ENCODE data around the gene DHX9. TPM values are rescaled to one million over a fixed set of nuclear protein-coding genes. Genes with fewer than 3 reads are reported as not detected.

DHX9 gene
- total and polyA plus RNA-seq, 9 of the 15 experiments (the other 6 are each of a cell fraction or from before 2014, with no cell fraction given): 100 to 409 (median 294) TPM

- CTCF ChIA-PET (ENCODE audit: low intra/inter-chr PET ratio): no interaction called here
- TF ChIP-seq, protein P1, sequence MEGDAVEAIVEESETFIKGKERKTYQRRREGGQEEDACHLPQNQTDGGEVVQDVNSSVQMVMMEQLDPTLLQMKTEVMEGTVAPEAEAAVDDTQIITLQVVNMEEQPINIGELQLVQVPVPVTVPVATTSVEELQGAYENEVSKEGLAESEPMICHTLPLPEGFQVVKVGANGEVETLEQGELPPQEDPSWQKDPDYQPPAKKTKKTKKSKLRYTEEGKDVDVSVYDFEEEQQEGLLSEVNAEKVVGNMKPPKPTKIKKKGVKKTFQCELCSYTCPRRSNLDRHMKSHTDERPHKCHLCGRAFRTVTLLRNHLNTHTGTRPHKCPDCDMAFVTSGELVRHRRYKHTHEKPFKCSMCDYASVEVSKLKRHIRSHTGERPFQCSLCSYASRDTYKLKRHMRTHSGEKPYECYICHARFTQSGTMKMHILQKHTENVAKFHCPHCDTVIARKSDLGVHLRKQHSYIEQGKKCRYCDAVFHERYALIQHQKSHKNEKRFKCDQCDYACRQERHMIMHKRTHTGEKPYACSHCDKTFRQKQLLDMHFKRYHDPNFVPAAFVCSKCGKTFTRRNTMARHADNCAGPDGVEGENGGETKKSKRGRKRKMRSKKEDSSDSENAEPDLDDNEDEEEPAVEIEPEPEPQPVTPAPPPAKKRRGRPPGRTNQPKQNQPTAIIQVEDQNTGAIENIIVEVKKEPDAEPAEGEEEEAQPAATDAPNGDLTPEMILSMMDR (IDR thresholded peaks at IDR 0.05 in 2 of 3, conservative IDR thresholded peaks at IDR 0.05 in 1 of 3; ENCODE audit: insufficient read depth in 2 of 3, low read depth in 1 of 3, low read length in 3 of 3): peak in 1 of 3 experiments; percentile 13; a peak in 1 of 6 replicates
- no peak for TF ChIP-seq PCBP1 (IDR thresholded peaks at IDR 0.05; ENCODE audit: low read depth, low read length, poor library complexity, severe bottlenecking)
- Histone ChIP-seq H2AFZ (ENCODE audit: low read depth, low read length) (no peak overlapping the region), H3K27me3 (ENCODE audit: control insufficient read depth in 2 of 2, insufficient read depth in 2 of 2, low read length in 2 of 2) (no peaks in the 10 kb centered on the region), H4K20me1 (replicated peaks; ENCODE audit: control insufficient read depth, insufficient read depth, low read length) (no peaks in the 10 kb centered on the region), H3K9me3 (replicated peaks; ENCODE audit: control insufficient read depth, insufficient read depth, low read depth, low read length) (no peaks in the 10 kb centered on the region), H3K9me1 (ENCODE audit: control insufficient read depth, insufficient read depth, low read length) (no peaks in the 10 kb centered on the region), H3K4me3 (no peak overlapping the region), H3K27ac (ENCODE audit: extremely low read depth, low read depth, low read length) (no peak overlapping the region), H3K36me3 (ENCODE audit: control insufficient read depth, insufficient read depth, low read length) (peaks cover 5% of the 10 kb centered on the region; the same call in 2 of the 3 replicates), H3K9ac (ENCODE audit: insufficient read depth in 1 of 2, low read depth in 2 of 2, low read length in 2 of 2) (no peak overlapping the region), H3K79me2 (ENCODE audit: control insufficient read depth, insufficient read depth, low read length) (no peaks in the 10 kb centered on the region), H3K4me2 (ENCODE audit: insufficient read depth, low read length) (no peak overlapping the region), H3K4me1 (replicated peaks in 1 of 2; ENCODE audit: control insufficient read depth in 2 of 2, insufficient read depth in 2 of 2, low read length in 2 of 2) (no peaks in the 10 kb centered on the region)
- in situ Hi-C loops (cut with MboI): no loop called here
- FAIRE-seq (no peak), DNase-seq (ENCODE audit: extremely low read depth in 1 of 4, low spot score in 3 of 4) (no peak), ATAC-seq (no peak)
- intact Hi-C loops (cut with micrococcal nuclease): no loop called here
- WGBS (ENCODE audit: insufficient coverage, low coverage, missing lambda C conversion rate): 66% methylated on average over 4 of the region's 4 CpGs
- BruUV-seq (replicated peaks): no TSS peak
- POLR2A ChIA-PET: interaction anchor here (0.7 kb wide), 2 partner anchors 51 to 528 kb away, joined by 3 to 5 read pairs; no protein-coding TSS in a partner anchor
These were observed 27.0 kb upstream of the DHX9 start for GRCh38 chr1:182811975-182812722.

Data from K562 (cell line).